HG03432 (cell line): ENCODE results near the gene POR.
A peak's percentile ranks its signal among the peaks of the same experiment; 100 is the strongest.
"Not testable (repeated sequence)": the region's sequence is repeated elsewhere in the genome, so short reads cannot be mapped to it uniquely, and the experiment has no call there.

Experiments
- ATAC-seq: cut with Tn5 transposase; IDR thresholded peaks from one replicate; pipeline ENCODE4 v1.9.1; 2021; ENCODE audit warnings: mild to moderate bottlenecking, moderate library complexity; ENCODE audit not compliant: unreplicated experiment

POR gene

DNA sequence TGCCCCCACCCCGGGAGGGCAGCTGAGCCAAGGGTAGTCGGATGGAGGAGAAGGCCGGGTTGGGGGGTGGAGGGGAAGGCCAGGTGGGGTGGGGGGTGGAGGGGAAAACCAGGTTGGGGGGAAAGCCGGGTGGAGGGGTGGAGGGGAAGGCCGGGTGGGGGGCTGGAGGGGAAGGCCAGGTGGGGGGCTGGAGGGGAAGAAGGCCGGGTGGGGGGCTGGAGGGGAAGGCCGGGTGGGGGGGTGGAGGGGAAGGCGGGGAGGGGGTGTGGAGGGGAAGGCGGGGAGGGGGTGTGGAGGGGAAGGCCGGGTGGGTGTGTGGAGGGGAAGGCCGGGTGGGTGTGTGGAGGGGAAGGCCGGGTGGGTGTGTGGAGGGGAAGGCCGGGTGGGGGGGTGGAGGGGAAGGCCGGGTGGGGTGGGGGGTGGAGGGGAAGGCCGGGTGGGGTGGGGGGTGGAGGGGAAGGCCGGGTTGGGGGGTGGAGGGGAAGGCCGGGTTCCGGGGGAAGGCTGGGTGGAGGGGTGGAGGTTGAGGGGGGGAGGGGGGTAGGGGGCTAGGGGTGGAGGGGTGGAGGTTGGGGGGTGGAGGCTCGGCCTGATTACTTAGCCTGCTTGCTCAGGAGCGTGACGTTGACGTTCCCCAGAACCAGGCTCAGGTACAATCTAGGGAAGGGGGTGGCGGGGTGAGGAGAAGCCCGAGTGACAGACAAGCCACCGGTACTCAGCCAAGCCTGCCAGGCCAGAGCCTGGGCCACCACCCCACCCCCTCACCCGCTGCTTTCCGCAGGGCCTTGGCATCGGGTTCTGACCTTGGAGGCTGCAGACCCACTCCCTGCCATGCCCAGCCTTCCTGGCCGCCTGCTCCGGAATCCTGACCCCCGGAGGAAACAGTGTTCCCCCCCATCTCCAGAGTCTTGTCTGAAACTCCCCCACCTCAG, 73.9 kb downstream of the POR start:
- no peak for ATAC-seq

- no peak for ATAC-seq
Observed at GRCh38 chr7:75989500-75990388, 74.8 kb downstream of the POR start.

DNA sequence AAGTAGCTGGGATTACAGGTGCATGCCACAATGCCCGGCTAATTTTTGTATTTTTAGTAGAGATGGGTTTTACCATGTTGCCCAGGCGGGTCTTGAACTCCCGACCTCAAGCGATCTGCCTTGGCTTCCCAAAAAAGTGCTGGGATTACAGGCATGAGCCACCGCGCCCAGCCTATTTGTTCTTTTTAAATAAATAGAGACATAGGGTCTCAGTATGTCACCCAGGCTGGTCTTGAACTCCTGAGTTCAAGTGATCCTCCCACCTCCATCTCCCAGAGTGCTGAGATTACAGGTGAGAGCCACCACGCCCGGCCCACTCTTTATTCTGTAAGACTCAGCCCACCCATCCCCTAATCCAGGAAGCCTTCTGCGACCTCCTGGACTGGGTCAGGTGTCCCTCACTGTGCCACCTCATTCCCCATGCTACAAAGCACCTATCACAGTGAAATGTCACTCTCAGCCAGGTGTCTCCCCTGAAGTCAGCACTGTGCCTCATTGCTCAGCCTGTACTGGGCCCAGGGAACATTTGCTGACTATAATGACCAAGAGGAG, 76.7 kb downstream of the POR start:
- ATAC-seq = no peak

GRCh38 chr7:75992083-75992755, 77.3 kb downstream of the POR start:
- ATAC-seq = no peak

GRCh38 chr7:75993689-75994387, 78.9 kb downstream of the POR start:
- ATAC-seq = peak; percentile 17

DNA sequence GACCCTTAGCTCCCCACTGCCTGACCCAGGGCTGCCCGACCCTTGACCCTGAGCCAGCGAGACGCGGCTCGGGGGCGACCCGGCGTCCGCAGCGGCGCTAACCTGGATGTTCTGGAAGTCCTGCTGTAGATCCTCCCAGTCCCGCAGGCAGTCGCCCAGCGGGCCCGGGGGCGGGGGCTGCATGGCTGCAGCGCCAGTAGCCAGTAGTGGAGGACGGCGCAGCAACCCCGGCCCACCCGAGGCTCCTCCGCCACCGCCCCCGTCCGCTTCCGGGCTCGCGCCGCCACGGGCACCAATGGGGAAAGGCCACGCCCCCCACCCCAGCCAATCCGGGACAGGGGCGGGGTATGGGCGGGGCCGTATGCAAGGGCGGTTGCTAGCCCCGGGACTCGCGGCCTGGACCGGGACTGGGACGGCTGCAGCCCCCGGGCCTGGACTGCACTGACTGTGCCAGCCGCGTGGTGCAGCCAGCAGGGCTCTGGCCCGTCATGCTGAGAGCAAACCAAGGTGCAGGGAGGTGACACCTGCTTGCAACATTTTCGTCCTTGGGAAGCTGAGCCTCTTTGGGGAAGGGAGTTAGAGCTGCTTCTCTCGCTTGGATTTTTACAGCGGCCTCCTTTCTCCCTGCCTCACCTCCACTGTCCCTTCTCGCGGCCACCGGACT, 79.6 kb downstream of the POR start, which contains the start of gene TMEM120A:
Gene TMEM120A (minus strand): TSS at position 208 of the 664 bp plus-strand sequence. CDS start 25 bp downstream, at position 183.
- ATAC-seq = peak; percentile 96

- ATAC-seq = no peak
Observed at GRCh38 chr7:75995052-75995471, 80.1 kb downstream of the POR start.

DNA sequence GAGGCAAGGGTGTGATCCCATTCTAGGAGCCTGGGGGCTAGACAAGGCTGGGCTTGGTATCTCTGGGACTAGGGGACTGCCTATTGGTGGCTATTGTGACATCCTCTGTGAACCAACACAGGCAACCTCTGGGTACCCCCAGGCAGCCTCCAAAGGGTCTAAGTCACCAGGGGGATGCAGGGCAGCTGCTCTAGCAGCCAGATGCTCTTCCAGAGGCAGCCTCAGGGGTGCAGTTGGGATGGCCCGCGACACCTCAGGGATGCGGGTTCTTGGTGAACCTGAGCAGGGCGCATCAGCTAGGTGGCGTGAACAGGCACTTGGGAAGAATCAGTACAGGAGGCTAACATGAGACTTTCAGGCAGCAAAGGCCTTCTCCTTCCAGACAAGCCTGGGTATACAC, 81.0 kb downstream of the POR start:
- ATAC-seq = no peak

DNA sequence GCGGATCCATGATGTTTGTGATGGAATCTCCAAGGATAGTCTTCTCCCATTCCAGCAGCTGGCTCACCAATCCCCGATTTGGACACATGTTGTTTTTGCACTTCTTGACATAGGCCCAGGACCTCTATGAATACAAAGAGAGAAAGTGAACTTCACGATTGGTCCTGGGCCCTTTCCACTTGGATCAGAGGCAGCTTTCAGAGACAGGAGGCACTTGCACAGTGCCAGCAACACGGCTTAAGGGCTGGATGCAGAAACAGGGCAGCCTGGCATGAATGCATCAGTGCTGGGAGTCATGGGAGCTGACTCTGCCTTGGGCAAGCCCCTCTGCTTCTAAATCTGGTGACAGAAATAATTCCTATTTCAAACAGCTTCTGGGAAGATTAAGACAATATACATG, 81.5 kb downstream of the POR start:
- ATAC-seq = no peak

GRCh38 chr7:75998038-75998437, 83.1 kb downstream of the POR start:
- no peak for ATAC-seq

- ATAC-seq = no peak
Observed at GRCh38 chr7:76000566-76000965, 85.6 kb downstream of the POR start.

DNA sequence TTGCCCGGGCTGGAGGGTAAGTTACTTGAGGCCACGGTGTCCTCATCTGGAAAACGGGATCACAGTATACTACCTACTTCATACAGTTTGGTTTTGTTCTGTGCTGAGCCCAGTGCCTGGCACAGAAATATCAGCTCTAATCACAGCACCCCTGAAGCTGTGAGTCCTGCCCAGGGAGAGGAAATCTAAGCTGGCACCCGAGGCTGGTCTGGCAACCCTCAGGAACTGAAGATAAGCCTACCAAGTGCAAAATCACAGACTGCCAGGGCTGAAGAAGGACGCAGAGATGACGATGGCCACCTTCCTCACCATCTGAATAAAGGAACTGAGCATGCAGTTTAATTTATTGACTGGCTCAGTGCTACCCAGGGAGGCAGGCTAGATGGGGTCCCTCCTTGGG, 87.2 kb downstream of the POR start:
- no peak for ATAC-seq

GRCh38 chr7:76002822-76003221, 87.9 kb downstream of the POR start:
- no peak for ATAC-seq

DNA sequence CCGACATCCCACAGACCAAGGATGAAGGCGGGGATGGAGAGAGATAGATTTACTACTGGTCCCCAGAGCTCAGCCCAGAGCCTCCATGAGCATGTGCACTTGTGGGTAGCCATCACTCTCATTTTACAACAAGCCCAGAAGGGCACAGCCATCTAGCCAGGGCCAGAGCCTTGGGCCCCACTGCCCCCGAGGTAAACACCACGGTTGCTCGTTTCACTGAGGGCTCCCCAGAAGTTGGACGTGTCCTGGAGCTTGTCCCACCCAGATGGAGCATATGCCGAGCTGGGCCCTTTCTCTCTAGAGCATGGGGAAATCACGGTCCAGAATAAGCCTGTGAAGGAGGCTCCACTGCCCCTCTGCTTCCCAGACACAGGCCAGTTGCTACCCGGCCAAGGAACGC, 88.4 kb downstream of the POR start:
- ATAC-seq = no peak

GRCh38 chr7:76005004-76005403, 90.0 kb downstream of the POR start:
- ATAC-seq = not testable (repeated sequence)

- no peak for ATAC-seq
Observed at GRCh38 chr7:76008156-76008687, 93.3 kb downstream of the POR start.

DNA sequence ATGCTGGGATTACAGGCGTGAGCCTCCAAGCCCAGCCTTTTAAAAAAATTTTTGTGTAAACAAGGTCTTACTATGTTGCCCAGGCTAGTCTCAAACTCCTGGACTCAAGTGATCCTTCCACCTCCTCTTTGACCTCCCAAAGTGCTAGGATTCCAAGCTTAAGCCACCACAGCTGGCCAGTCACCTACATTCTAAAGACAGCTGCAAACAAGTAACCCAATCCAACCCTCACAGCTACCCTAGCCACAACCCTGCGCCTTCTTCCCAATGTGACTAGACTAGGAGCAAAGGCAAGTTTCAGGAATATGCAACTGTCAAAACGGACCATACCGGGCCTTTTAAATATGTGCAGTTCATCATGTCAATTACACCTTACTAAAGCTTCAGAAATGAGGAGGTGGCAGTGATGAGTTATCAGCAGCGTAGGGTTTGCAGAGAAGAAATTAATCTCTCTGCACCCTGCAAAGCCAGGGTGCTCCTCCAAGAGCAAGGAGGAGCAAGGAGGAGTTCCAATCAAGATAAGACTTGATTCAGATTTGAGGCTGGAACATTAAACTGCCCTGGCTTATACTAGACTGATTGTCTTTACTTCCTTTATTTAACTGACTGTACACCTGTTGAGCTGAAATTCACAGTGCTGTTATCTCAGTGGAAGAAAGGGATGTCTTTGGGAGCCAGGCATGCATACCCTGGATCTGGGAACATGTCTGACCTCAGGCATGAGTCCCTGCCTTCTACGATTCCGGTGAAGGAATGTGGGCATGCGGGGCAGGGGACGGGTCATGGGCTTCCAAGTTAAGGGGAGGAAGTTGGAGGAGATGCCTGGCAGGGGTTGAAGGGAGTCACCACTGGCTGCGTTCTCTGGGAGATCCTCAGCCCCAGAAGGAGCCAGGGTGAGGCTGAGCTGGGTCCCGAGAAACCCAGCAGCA, 95.0 kb downstream of the POR start:
- no peak for ATAC-seq

DNA sequence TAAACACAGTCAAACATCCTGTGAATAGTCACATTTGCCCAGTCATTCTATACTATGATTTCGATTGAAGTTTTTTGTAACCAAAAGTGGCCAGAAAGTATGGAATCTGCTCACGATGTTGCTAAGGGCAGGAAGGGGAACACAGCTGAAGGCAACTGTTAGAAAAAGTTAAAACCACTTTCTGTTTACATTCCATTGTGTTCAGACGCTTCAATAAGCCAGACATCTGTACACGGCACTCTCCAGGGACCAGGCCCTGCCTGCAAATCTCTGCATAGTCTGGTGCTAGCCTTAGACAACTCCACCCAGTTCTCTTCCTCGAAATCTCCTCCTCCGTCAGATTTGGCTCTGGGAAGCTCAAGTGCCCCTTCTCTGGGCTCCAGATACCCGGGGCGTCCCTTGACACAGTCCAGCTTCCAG, 96.5 kb downstream of the POR start:
- no peak for ATAC-seq
